NCI-H2107 treated with DMSO at 0.1 percent for 48 hours (cell line): ENCODE results near the gene C9orf153.
A peak's percentile ranks its signal among the peaks of the same experiment; 100 is the strongest.
"Not testable (repeated sequence)": the region's sequence is repeated elsewhere in the genome, so short reads cannot be mapped to it uniquely, and the experiment has no call there.

Experiments used
- DNase-seq: peaks from one replicate; lab custom pipeline; 2025; ENCODE audit not compliant: unreplicated experiment; lab: John Stamatoyannopoulos, UW

C9orf153 gene

DNA sequence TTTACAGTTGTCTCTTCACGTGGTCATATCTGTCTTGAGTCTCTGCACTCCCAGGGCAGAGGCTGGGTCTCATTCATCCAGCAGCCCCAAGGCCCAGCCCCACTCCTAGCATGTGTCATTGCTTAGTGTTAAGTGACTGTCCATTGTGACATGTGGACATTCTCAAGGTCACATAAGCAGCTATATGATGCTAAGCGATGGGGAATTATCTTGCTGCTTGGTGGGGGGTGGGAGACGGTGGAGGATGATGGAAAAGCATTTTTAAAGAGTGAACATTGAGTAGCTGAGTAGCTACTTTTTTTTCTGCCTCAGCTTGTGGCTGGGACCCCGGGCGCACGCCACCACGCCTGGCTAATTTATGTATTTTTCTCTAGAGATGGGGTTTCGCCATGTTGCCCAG, at the start of gene C9orf153:
Gene C9orf153, minus strand, starts transcription at position 101 of the 400 bp plus-strand sequence. CDS start 30,054 bp downstream, outside the sequence.
- no peak for DNase-seq

GRCh38 chr9:86308687-86309086, 49.2 kb upstream of the C9orf153 start:
- DNase-seq = no peak

DNA sequence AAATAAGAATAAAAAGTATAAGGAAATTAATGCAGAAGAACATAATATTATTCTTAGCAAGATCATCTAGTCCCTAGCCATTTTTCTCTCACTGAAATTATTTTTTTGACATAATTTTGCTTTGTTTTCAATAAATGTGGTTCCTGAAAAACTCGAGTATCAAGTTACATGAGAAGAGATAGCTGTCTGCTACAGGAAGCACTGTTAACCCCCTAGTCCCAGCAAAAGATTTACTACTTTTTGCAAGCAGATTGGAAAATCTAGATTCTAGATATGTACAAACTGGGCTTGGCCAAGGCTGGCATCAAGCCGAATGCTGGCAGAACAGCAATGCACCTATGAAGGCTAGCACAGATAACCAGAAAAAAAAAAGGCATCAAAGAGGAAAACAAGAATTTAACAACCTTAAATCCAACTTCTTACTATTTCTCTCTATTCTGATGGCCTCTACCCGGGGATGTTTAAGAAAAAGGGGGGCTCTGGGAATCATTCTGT, 44.8 kb upstream of the C9orf153 start:
- no peak for DNase-seq

DNA sequence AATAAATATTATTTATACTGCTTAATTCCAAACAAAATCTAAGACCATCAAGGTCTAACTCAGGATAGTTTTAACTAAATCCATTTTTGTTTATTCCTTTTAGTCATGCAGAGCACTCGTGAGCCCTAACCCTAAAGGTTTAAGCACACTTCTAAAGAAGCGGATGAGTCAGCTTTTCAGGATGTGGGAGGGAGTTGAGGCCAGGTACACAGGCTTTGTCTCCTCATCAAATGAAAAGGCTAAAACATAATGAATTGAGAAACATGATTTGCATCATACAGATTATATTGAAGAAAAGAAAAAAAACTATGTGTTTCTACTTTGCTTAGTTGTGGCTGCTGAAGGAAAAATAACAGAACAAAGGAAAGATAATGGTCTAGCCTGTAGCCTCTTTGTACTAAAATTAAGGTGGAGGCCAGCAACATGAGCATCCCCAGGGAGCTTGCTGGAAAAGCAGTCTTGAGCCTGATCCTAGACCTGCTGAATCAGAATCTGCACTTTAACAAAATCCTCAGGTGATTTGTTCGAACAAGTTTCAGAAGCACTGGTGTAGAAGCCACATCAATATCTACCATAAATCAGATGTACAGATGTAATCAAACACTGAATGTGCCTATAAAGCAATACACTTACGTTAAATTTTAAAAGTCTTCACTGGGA, 44.0 kb upstream of the C9orf153 start:
- no peak for DNase-seq

DNA sequence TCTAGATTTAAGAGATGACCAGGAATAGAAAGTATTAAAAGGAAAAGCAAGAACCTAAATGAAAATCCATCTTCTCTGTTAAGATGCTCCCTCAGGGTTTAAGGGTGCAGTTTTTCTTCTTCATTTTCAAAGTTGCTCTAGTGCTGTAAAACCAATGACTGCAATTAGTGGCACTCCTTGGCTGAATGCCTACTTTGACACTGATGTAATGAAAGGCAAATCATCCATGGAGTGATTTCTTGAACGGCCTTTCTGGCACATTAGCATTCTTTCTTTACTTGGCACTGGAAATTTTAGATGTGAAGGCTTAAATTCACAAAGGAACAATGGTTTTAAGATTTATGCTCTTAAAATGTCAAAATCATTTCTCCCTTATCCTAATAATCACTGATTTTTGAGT, 42.2 kb upstream of the C9orf153 start:
- no peak for DNase-seq

- DNase-seq = no peak
Observed at GRCh38 chr9:86300701-86301100, 41.2 kb upstream of the C9orf153 start.

DNA sequence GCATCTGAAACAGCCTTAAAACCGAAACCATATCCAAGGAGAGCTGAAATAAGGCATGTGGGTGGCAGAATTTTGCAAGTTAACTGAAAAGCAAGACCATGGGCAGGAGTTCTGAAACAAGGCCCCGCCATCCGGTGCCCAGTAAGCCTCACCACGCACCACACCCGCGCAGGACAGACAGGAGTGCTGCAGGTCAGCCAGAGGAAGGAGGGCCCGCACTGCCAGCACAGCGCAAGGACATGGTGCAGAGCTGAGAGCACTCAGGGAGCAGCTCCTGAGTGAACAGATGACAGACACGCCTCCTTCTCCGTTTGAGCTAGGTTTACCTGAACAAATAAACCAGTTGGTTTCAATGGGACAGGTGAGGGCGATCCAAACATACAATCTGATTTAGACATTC, 39.4 kb upstream of the C9orf153 start:
- DNase-seq = no peak

GRCh38 chr9:86290341-86290740, 30.9 kb upstream of the C9orf153 start:
- not testable (repeated sequence) for DNase-seq

GRCh38 chr9:86288499-86289198, 29.2 kb upstream of the C9orf153 start:
- no peak for DNase-seq

- DNase-seq = peak; percentile 72
Observed at GRCh38 chr9:86287013-86287412, 27.6 kb upstream of the C9orf153 start.

GRCh38 chr9:86286278-86286677, 26.8 kb upstream of the C9orf153 start:
- DNase-seq = no peak

GRCh38 chr9:86285261-86285660, 25.8 kb upstream of the C9orf153 start:
- no peak for DNase-seq

DNA sequence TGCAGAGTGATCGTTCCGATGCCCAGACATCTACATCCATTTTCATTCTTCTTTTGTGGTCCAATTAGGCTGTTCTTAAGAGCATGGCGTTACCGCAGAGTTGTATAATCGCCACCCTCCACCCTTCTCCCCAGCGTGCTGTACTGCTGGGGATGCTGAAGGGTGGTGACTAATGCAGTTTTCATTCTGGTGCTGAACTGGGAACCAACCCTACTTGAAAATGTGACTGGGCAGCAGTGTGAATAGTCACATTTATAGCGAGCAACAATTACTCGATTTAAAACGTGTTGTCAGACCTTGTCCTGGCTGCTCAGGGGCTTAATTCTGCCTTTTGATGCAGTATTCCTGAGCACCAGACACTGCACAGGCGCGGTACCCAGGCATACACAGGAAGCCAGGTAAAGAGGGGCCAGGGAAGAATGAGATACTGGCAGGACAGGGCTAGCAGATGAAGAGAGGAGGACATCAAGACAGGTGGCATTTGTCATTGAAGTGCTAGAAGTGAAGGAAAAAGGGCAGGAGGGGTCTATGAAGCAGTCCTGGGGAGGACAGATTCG, 23.6 kb upstream of the C9orf153 start:
- peak; percentile 56 for DNase-seq

DNA sequence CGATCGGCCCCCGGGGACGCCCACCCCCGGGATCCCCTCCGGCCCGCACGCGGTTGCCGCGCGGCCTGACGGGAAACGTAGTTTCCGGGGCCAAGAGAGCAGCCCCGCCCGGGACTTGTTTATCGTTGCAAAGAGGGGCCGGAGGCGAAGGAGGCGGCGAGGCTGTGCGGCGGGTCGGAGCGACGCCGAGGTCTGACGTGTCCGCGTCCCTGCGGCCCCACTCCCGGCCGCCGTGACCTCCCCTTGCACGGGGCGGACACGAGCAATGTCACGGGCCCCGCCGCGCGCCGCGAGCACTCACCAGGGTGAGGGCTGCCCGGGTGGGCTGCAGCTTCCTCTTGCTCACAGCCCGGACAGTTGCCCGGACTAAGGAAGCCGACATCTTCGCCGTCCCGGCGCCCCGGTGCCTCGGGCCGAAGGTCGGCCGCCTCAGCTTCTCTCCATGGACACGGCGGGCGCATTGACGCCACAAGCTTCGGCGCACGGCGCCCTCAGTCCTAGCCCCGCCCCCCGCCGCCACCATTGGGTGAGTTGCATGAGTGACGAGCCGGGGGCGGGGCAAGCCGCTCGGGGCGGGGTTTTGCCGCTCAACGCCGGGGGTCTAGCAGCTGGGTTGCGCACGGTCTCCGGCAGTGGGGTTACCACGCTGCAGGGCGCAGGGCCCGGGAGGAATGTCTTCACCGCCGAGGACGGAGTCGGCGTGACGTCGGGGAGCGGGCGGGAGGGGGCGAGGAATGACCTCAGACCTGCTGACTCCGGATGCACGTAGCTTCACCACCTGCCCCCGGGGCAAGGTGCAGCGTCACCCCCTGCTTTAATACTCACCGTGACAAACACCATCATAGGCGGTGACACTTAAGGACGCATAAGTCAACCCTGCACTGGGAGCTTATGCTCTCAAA, 22.9 kb upstream of the C9orf153 start, which contains the start of gene ISCA1:
Gene ISCA1, minus strand, starts transcription at position 462 of the 902 bp plus-strand sequence. Its CDS starts 80 bp downstream, at position 382.
- DNase-seq = peak; percentile 71

- no peak for DNase-seq
Observed at GRCh38 chr9:86281593-86282076, 22.2 kb upstream of the C9orf153 start.

DNA sequence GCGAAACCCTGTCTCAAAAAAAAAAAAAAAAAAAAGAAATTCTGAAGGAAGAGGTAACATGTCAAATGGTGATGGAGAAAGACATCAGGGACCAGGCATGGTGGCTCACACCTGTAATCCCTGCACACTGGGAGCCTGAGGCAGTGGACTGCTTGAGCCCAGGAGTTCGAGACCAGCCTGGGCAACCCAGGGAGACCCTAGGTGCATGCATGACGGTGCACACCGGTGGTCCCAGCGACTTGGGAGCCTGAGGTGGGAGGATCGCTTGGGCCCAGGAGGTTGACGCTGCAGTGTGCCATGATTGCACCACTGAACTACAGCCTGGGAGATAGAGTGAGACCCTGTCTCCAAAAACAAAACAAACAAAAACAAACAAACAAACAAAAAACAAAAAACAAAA, 21.1 kb upstream of the C9orf153 start:
- no peak for DNase-seq

DNA sequence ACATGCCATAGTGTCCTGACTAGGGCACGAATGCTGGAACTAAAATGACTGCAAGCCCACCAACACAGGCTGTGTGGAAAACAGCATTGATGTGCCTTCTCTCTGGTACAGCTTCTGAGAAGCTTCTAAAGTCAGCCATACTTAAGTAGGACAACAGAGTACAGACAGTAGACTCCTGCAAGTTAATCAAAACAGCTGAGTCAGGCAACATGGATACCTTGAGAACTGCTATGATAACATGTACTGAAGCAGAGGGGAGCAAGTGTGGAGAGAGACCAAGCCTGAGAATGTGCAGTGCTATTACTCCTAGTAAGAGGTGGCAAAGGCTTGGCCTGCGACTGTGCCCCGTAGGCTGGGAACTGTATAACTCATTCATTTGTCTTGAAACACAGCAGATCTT, 20.4 kb upstream of the C9orf153 start:
- DNase-seq = no peak

DNA sequence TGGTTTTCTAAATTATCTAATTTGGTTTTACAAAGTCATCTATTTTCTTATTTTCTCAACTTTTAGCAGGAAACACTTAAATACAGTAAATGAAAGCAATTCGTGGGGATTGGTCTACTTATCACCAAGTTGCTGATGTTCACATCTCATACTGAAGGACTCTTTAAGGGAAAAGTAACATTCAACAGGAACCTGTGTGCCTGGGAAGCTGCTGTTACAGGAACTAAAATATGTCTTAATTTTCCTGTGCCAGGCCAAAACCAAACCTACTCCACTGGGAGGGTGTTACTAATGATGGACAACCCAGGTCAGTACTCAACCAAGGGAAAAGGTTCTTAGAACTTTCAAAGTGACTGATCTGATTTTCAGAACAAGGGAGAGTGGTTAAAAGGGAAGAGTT, 17.6 kb upstream of the C9orf153 start:
- no peak for DNase-seq

DNA sequence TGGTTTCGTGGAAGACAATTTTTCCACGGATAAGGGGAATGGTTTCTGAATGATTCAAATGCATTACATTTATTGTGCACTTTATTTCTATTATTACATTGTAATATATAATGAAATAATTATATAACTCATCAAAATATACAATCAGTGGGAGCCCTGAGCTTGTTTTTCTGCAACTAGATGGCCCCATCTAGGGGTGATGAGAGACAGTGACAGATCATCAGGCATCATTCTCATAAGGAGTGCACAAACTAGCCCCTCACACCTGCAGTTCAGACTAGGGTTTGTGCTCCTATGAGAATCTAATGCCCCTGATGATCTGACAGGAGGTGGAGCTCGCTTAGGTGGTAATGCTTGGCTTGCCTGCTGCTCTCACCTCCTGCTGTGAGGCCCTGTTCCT, 16.5 kb upstream of the C9orf153 start:
- DNase-seq = no peak

DNA sequence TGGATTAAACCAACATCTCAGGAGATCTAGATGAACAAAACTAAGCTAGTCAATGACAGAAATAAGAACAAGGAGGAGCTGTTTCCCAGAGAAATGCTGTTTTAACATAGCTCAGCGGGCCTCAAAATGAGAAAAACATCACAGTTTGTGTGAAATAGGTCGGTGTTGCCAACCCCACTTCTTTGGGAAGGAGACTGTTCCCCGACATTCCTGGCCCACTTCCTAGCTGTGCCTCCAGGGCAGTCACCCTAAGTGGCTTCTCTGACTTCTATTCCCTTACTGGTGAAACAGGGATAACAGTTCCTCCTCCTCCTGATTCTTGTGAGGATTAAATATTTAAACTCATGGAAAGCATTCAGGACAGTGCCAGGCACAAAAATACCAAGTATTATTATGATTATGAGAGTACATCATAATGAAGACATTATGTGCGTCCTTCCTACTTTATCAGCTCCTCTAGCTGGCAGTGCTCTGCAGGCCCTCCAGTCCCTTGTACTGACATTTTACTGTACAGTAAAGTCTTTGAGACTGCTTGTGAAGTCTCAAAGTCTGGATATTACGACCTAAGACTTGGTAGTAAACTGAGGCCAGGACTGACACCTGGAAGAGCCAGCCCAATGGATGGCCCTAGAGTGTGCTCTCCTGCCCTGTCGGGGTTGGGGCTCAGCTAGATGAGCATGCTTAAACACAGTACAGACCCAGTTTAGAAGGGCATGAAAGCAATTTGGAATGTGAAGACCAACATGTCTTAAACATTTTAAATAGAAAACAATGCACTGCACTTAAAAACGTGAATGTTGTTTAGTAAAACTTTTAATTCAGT, 15.6 kb upstream of the C9orf153 start:
- no peak for DNase-seq
